ENCODE data around the gene PON2.

- TF ChIP-seq BHLHE40 (IDR thresholded peaks at IDR 0.05; ENCODE audit: borderline replicate concordance) (no peak), FOXK2 (IDR thresholded peaks at IDR 0.05) (no peak), ARNT (IDR thresholded peaks at IDR 0.05) (no peak)
Measured at GRCh38 chr7:95411666-95412065, 23.2 kb downstream of the PON2 start.

Measured in HEK293T (cell line).